Left colon (tissue), 2 donors: ENCODE measurements around the gene DUS1L. TPM values are rescaled to one million over a fixed set of nuclear protein-coding genes. Genes with fewer than 3 reads are reported as not detected.

Source experiments
- ATAC-seq: fragments of 200-7000 bp; cut with Tn5 transposase; one replicate; pipeline ENCODE4 v1.9.1; 2020; ENCODE audit warnings: mild to moderate bottlenecking, moderate library complexity
- DNase-seq, 2 donors: peaks; one replicate each; pipeline ENCODE4 v3.0.0-alpha.2; 2020
- intact Hi-C, 2 donors: fragments of 100-400 bp; cut with DNase I in 1 of 2; cut with micrococcal nuclease in 1 of 2; formaldehyde crosslinking; loops; one replicate each; pipeline versions ENCODE4 v1.11.2 to v1.14.0; 2022; cut with DNase I, micrococcal nuclease
- total RNA-seq, 2 donors: library from RNA; stranded (reverse); fragmentation: NEBNext Ultra II Directional; extraction: Animal tissue kit (Norgen Biotek cat#: 25700); gene quantifications; one replicate each; pipeline ENCODE4 v1.2.1, GENCODE V29; 2021
- donor health status: DM: no; HTN: no; CAD: no.
- donor health status: DM: yes; HTN: yes; CAD: no.

The DUS1L gene
- total RNA-seq, 2 donors from 2014 or later, result 127 to 146 TPM

GRCh38 chr17:82022310-82022980 lies 43.2 kb downstream of the DUS1L start, which contains the start of gene CENPX:
Gene CENPX, minus strand, starts transcription at chr17:82022878. Its CDS starts 17 bp downstream, at chr17:82022861.
- DNase-seq (no peak), ATAC-seq (no peak)
- intact Hi-C loops, result no loop called here

- ATAC-seq, result peak; percentile 31
- intact Hi-C loops, result no loop called here
- peak in 1 of 2 donors; percentile 60 for DNase-seq
Measured at GRCh38 chr17:82021900-82022309, 43.7 kb downstream of the DUS1L start.

- ATAC-seq (peak; percentile 33), DNase-seq (peak; percentile 74 to 84)
- intact Hi-C loops, result no loop called here
Measured at GRCh38 chr17:82021107-82021899, 44.3 kb downstream of the DUS1L start.

- intact Hi-C loops, result no loop called here
- DNase-seq (no peak), ATAC-seq (no peak)
Measured at GRCh38 chr17:82020572-82021106, 45.0 kb downstream of the DUS1L start.

- ATAC-seq (peak; percentile 9), DNase-seq (peak; percentile 70 to 75)
- intact Hi-C loops, result loop anchor here in 1 of 2 donors (5.0 kb wide), 1 partner anchor 53 kb away; no protein-coding TSS in a partner anchor
Measured at GRCh38 chr17:82019690-82020571, 45.7 kb downstream of the DUS1L start.

- intact Hi-C loops, result loop anchor here in 1 of 2 donors (5.0 kb wide), 1 partner anchor 52 kb away; no protein-coding TSS in a partner anchor
- DNase-seq (no peak), ATAC-seq (no peak)
Measured at GRCh38 chr17:82018989-82019689, 46.5 kb downstream of the DUS1L start.

GRCh38 chr17:82018152-82018988 lies 47.2 kb downstream of the DUS1L start:
- intact Hi-C loops, result loop anchor here in 1 of 2 donors (5.0 kb wide), 1 partner anchor 51 kb away; no protein-coding TSS in a partner anchor
- ATAC-seq (no peak), DNase-seq (no peak)

- intact Hi-C loops, result loop anchor here in 1 of 2 donors (5.0 kb wide), 1 partner anchor 50 kb away; no protein-coding TSS in a partner anchor
- ATAC-seq (no peak), DNase-seq (no peak)
Measured at GRCh38 chr17:82017612-82018151, 47.9 kb downstream of the DUS1L start.

- intact Hi-C loops, result loop anchor here in 1 of 2 donors (5.0 kb wide), 1 partner anchor 50 kb away; no protein-coding TSS in a partner anchor
- no peak for ATAC-seq
- DNase-seq, result no peak
Measured at GRCh38 chr17:82016875-82017459, 48.6 kb downstream of the DUS1L start.

- intact Hi-C loops, result loop anchor here in 1 of 2 donors (5.0 kb wide), 1 partner anchor 49 kb away; no protein-coding TSS in a partner anchor
- ATAC-seq, result no peak
Measured at GRCh38 chr17:82016061-82016874, 49.3 kb downstream of the DUS1L start.

GRCh38 chr17:82015311-82015971 lies 50.2 kb downstream of the DUS1L start:
- ATAC-seq, result no peak
- DNase-seq, result no peak
- intact Hi-C loops, result loop anchor here in 1 of 2 donors (5.0 kb wide), 1 partner anchor 48 kb away; no protein-coding TSS in a partner anchor

More at GRCh38 chr17:82016061-82016874, 49.3 kb downstream of the DUS1L start:
- no peak for DNase-seq

- ATAC-seq, result no peak
- DNase-seq, result no peak
- intact Hi-C loops, result loop anchor here in 1 of 2 donors (5.0 kb wide), 1 partner anchor 48 kb away; no protein-coding TSS in a partner anchor
Measured at GRCh38 chr17:82014971-82015310, 50.7 kb downstream of the DUS1L start.

GRCh38 chr17:82014432-82014831 lies 51.2 kb downstream of the DUS1L start:
- intact Hi-C loops, result no loop called here
- DNase-seq (no peak), ATAC-seq (peak; percentile 53)

GRCh38 chr17:82013772-82014321 lies 51.8 kb downstream of the DUS1L start:
- ATAC-seq (no peak), DNase-seq (no peak)
- intact Hi-C loops, result no loop called here

- intact Hi-C loops, result no loop called here
- DNase-seq, result no peak
- no peak for ATAC-seq
Measured at GRCh38 chr17:82013341-82013740, 52.3 kb downstream of the DUS1L start.
